ENCODE measurements around the gene NHS.

The NHS gene

DNA sequence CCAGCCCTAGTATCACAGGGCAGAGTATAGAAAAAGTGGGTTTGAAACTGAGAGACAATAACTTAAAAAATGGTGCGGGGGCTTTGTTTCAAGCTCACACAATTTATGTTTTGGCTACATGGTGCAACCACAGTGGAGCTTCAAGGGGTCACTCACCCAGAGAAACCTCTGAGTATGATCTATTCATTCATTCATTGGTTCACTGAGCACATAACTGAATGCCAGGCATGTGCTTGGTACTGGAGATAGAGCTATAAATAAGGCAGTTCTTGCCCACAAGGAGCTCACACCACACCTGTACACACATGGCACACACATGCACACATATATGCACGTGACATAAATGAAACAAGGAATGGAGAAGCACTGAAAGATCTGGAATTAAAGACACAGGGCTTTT lies 171.4 kb downstream of the NHS start:
- H3K27ac ChIP-seq, result no peak overlapping the region
- TF ChIP-seq, protein P1, sequence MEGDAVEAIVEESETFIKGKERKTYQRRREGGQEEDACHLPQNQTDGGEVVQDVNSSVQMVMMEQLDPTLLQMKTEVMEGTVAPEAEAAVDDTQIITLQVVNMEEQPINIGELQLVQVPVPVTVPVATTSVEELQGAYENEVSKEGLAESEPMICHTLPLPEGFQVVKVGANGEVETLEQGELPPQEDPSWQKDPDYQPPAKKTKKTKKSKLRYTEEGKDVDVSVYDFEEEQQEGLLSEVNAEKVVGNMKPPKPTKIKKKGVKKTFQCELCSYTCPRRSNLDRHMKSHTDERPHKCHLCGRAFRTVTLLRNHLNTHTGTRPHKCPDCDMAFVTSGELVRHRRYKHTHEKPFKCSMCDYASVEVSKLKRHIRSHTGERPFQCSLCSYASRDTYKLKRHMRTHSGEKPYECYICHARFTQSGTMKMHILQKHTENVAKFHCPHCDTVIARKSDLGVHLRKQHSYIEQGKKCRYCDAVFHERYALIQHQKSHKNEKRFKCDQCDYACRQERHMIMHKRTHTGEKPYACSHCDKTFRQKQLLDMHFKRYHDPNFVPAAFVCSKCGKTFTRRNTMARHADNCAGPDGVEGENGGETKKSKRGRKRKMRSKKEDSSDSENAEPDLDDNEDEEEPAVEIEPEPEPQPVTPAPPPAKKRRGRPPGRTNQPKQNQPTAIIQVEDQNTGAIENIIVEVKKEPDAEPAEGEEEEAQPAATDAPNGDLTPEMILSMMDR (conservative IDR thresholded peaks at IDR 0.05), result no peak

DNA sequence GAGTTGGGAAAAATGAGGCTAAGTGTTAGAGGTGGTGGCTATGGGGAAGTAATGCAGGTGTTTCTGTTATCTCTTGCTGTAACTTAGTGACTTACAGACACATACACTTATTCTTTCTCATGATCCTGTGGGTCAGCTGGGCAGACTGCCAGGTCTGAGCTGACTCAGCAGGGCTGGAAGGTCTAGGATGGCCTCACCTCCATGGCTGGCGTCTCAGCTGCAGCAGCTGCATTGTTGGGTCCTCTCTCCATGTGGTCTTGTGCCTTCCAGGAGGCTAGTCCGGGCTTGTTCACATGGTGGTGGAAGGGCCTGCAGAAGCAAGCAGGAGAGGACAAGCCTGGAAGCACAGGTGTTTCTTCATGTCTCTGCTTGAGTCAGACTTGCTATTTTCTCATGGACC lies 172.7 kb downstream of the NHS start:
- no peak overlapping the region for H3K27ac ChIP-seq
- TF ChIP-seq, protein P1 (conservative IDR thresholded peaks at IDR 0.05), result no peak

DNA sequence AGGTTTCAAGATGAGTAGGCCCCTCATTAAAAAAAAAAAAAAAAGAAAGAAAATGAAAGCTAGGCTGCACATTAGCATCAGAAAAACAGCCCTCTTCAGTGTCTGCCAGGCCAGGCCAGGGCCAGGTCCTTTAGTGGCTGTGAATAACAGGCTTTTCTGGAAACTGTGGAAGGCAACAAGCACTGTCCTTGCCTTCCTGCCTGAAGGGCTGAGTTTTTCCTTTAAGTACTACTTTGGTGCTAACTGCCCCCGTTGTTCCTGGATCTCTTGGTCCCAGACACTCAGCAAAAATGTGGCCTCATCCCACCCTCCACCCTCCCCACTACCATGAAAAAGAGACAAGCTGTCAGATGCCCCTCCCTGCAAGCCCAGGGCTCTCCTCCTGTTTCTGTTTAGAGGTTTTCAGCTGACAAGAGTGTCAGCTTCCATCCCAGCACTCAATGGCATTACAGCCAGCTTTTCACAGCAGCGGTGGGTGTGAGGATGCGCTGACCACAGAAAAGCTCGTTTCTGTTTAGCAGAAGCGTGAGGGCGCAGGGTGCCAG lies 174.2 kb downstream of the NHS start:
- TF ChIP-seq, protein P1 (conservative IDR thresholded peaks at IDR 0.05), result no peak
- H3K27ac ChIP-seq, result no peak overlapping the region

DNA sequence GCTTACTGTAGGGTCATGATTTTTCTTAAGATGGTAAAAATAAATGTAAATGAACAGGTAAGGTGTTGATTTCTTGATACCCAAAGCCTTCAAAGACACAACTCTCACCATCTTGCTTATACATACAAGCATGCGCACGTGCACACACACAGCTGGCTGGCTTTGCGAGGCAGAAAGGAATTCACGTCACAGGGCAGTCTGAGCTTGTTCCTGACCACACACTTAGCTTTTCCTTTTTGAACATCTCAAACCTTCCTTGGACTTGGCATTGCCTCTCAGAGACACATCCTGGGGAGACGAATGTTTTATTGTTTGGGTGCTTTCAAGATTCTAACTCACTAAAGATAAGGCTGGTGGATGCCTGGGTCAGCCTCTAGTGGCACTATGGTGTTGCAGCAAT lies 175.0 kb downstream of the NHS start:
- H3K27ac ChIP-seq, result no peak overlapping the region
- TF ChIP-seq, protein P1 (conservative IDR thresholded peaks at IDR 0.05), result no peak

DNA sequence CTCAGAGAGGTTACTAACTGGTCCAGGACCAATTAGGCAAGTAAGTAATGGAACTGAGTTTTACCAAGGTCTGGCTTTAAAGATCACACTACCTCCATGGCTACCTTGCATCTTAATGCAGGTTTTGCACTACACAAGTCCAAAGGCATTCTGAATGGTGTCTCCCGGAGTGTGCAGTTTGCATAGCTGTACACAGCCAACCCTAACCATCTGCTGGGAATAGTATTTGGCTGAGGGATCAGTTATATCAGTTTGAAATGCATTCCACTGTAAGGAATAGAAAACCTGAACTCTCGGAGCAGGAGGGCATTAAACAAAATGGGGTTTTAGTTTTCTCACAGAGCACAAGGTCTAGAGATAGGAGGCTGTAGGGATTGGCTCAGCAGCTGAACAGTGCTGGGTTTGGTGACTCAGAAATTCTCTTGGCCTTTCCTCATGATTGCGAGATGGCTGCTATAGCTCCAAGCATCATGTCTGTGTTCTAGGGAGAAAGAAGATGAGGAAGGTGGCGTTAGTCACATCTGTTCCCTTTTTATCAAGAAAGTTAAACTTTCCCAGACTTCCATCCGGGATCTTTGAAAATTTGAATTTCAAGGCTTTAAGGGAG lies 177.1 kb downstream of the NHS start:
- no peak overlapping the region for H3K27ac ChIP-seq
- TF ChIP-seq, protein P1 (conservative IDR thresholded peaks at IDR 0.05), result no peak

DNA sequence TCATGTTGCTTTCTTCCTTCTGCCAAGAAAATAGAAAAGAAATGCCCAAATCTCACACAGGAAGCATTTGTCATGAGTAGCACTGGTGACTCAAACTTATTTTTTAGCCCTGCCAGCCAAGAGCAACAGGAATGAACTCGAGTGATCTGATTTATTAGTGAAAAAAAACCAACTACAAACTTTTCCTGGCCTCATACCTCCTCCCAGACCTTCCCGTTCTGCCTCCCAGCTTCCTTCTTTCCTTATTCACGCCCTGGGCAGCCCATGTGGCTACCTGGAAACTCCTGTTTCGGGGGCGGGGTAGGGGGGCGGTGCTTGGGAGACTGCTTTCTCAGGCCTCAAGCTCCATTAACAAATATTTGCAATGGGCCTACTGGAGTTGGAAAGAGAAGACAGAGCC lies 178.5 kb downstream of the NHS start:
- H3K27ac ChIP-seq, result no peak overlapping the region
- TF ChIP-seq, protein P1 (conservative IDR thresholded peaks at IDR 0.05), result no peak

DNA sequence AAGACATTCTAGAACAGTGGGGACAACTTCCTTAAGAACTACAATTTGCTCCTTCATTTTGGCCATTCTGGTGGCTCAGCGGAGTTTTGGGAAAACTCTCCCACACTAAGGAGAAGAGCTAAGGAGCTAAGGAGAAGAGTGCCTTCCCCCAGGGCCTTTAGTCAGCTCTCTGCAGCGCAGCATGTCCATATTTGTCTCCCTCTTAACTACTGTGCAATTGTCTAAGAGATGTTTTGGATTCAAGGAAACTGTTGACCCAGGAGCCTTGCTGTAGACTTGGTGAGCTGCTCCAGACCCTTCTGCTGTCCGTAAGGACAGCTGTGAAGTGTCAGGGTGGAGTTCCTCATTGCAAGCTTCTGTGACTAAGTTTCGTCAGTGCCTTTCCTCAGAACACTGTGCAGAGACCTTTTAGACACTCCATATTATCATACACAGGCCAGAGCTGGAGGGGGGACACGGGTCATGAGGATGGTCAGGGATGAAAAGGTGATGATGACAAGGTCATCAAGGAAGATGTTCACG lies 179.0 kb downstream of the NHS start:
- no peak overlapping the region for H3K27ac ChIP-seq
- TF ChIP-seq, protein P1 (conservative IDR thresholded peaks at IDR 0.05), result no peak
